Neuronal stem cell (in vitro differentiated cells): ENCODE results near the gene KIF15.

ENCODE experiments used
- DNase-seq: peaks from one replicate; pipeline ENCODE4 v3.0.0-alpha.2; 2013; ENCODE audit warnings: low spot score
- H2AFZ ChIP-seq: one replicate; pipeline ENCODE4 v1.6.1; 2013; ENCODE audit warnings: mild to moderate bottlenecking, low read length, inconsistent platforms
- H2AK5ac ChIP-seq: 2 replicates; pipeline ENCODE4 v1.6.1; 2013; ENCODE audit warnings: low read depth, mild to moderate bottlenecking, inconsistent platforms, low read length, moderate library complexity, mixed read lengths
- H2BK120ac ChIP-seq: 2 replicates; pipeline ENCODE4 v1.6.1; 2013; ENCODE audit warnings: low read depth, mild to moderate bottlenecking, inconsistent platforms, low read length, moderate library complexity, mixed read lengths
- H2BK12ac ChIP-seq: one replicate; pipeline ENCODE4 v1.6.1; 2013; ENCODE audit warnings: low read length, inconsistent platforms
- H2BK15ac ChIP-seq: 2 replicates; pipeline ENCODE4 v1.6.1; 2013; ENCODE audit warnings: mild to moderate bottlenecking, low read length, inconsistent platforms, mixed read lengths
- H2BK5ac ChIP-seq: one replicate; pipeline ENCODE4 v1.6.1; 2013; ENCODE audit warnings: inconsistent platforms, mild to moderate bottlenecking, low read length, moderate library complexity
- H3K14ac ChIP-seq: one replicate; pipeline ENCODE4 v1.6.1; 2013; ENCODE audit warnings: low read length, inconsistent platforms
- H3K18ac ChIP-seq: 2 replicates; pipeline ENCODE4 v1.6.1; 2013; ENCODE audit warnings: low read length, inconsistent platforms
- H3K23ac ChIP-seq: 2 replicates; pipeline ENCODE4 v1.6.1; 2013; ENCODE audit warnings: low read depth, mild to moderate bottlenecking, mixed read lengths, low read length, inconsistent platforms; ENCODE audit not compliant: poor library complexity
- H3K27ac ChIP-seq: replicated peaks from 3 replicates; pipeline ENCODE4 v1.5.1; 2013; ENCODE audit warnings: low read length, inconsistent platforms
- H3K27me3 ChIP-seq, 3 experiments: 2 replicates each; pipeline ENCODE4 v1.6.1; 2013; ENCODE audit warnings: low read length in 3 of 3, mild to moderate bottlenecking in 2 of 3, inconsistent platforms in 1 of 3, low read depth in 1 of 3, mixed read lengths in 1 of 3, moderate library complexity in 1 of 3; ENCODE audit not compliant: control insufficient read depth in 3 of 3, insufficient read depth in 3 of 3
- H3K36me3 ChIP-seq, 2 donors: replicated peaks in 1 of 2; 2 replicates each; pipeline ENCODE4 v1.6.1; 2013; ENCODE audit warnings: low read length in 2 of 2; ENCODE audit not compliant: control insufficient read depth in 2 of 2, insufficient read depth in 2 of 2
- H3K4ac ChIP-seq: 2 replicates; pipeline ENCODE4 v1.6.1; 2013; ENCODE audit warnings: inconsistent platforms, mild to moderate bottlenecking, low read length, moderate library complexity
- H3K4me1 ChIP-seq, 2 donors: 1 replicate in 1 of 2; 2 replicates in 1 of 2; pipeline ENCODE4 v1.6.1; 2013; ENCODE audit warnings: low read length in 2 of 2, low read depth in 1 of 2; ENCODE audit not compliant: control insufficient read depth in 2 of 2, insufficient read depth in 1 of 2
- H3K4me2 ChIP-seq: one replicate; pipeline ENCODE4 v1.6.1; 2013; ENCODE audit warnings: mild to moderate bottlenecking, low read length, inconsistent platforms; ENCODE audit not compliant: insufficient read depth, poor library complexity, severe bottlenecking
- H3K4me3 ChIP-seq, 2 donors: 2 replicates each; pipeline ENCODE4 v1.5.1; 2013; ENCODE audit warnings: low read length in 2 of 2, mild to moderate bottlenecking in 2 of 2, inconsistent platforms in 1 of 2, moderate library complexity in 1 of 2
- H3K79me1 ChIP-seq: one replicate; pipeline ENCODE4 v1.6.1; 2013; ENCODE audit warnings: low read depth, mild to moderate bottlenecking, inconsistent platforms, low read length, moderate library complexity
- H3K9ac ChIP-seq: one replicate; pipeline ENCODE4 v1.6.1; 2013; ENCODE audit warnings: mild to moderate bottlenecking, low read depth, low read length, inconsistent platforms; ENCODE audit not compliant: poor library complexity
- H3K9me3 ChIP-seq, 2 donors: replicated peaks in 1 of 2; 2 replicates each; pipeline versions ENCODE3 to v1.6.1; 2013; ENCODE audit warnings: low read length in 2 of 2, mild to moderate bottlenecking in 2 of 2, inconsistent platforms in 1 of 2, low read depth in 1 of 2, mixed read lengths in 1 of 2, moderate library complexity in 1 of 2; ENCODE audit not compliant: control insufficient read depth in 2 of 2, insufficient read depth in 1 of 2
- H4K8ac ChIP-seq: one replicate; pipeline ENCODE4 v1.6.1; 2013; ENCODE audit warnings: low read depth, mild to moderate bottlenecking, inconsistent platforms, low read length, moderate library complexity
- H4K91ac ChIP-seq: one replicate; pipeline ENCODE4 v1.6.1; 2013; ENCODE audit warnings: low read length, low read depth, mild to moderate bottlenecking, inconsistent platforms; ENCODE audit not compliant: poor library complexity
- WGBS, 2 donors: extraction: QIAGEN DNeasy Blood & Tissue Kit; methylation state at CpG; one replicate each; pipeline ENCODE4 v1.1.7; 2013; ENCODE audit warnings: missing lambda C conversion rate in 2 of 2, mixed read lengths in 1 of 2; ENCODE audit not compliant: insufficient read length in 2 of 2, insufficient replicate concordance in 1 of 2; ENCODE audit errors: extremely low coverage in 2 of 2; 5-methylcytosine and 5-hydroxymethylcytosine counted together

The KIF15 gene

DNA sequence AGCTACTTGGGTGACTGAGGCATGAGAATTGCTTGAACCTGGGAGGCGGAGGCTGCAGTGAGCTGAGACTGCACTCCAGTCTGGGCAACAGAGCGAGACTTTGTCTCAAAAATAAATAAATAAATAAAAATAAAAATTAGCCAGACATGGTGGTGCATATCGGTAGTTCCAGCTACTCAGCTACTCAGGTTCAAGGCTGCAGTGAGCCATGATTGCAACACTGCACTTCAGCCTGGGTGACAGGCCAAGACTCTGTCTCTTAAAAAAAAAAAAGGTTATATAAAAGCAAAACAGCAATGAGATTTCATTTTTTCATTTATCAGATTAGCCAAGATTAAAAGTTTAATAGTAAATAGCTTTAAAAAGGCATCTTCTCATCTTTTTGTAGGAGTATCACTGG lies 115.7 kb downstream of the KIF15 start:
- Histone ChIP-seq H2BK120ac (no peak overlapping the region), H3K36me3 (peaks cover 0 to 21% of the 10 kb centered on the region in 2 donors), H4K8ac (no peak overlapping the region), H2AK5ac (no peak overlapping the region), H3K4ac (no peak overlapping the region), H2AFZ (no peak overlapping the region), H3K79me1 (no peaks in the 10 kb centered on the region), H4K91ac (no peak overlapping the region), H3K23ac (no peak overlapping the region), H3K4me3 (no peak overlapping the region), H2BK12ac (no peak overlapping the region), H3K9ac (no peak overlapping the region), H3K18ac (no peak overlapping the region), H2BK5ac (no peak overlapping the region), H3K27me3 (no peaks in the 10 kb centered on the region), H3K4me2 (no peak overlapping the region), H3K27ac (no peak overlapping the region), H3K9me3 (no peaks in the 10 kb centered on the region), H3K4me1 (no peaks in the 10 kb centered on the region), H2BK15ac (no peak overlapping the region), H3K14ac (no peak overlapping the region)
- WGBS, 2 donors = no CpG with 5 or more reads among the region's 3 CpGs
- DNase-seq = no peak

DNA sequence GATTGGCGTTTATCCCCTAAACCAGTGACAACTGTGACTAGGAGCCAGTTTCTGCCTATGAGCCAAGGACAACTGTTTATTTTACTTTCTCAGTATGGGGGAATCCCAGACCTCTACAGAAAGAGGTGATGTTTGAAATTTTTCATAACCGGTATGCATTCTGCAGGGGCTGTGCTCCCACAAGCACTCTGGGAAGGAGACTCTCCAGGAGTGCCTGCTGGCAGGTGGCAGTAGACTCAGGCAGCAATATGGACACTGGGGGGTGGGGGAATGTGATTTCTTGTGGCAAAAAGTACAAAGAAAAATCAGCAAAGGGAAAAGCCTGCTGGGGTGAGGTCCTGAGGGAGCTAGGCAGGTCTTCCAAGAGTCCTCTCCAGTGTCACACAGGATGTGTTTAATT lies 118.7 kb downstream of the KIF15 start:
- Histone ChIP-seq H2BK15ac (no peak overlapping the region), H3K4me3 (no peak overlapping the region), H3K79me1 (no peaks in the 10 kb centered on the region), H3K14ac (no peak overlapping the region), H3K4ac (no peak overlapping the region), H4K8ac (no peak overlapping the region), H3K36me3 (no peaks in the 10 kb centered on the region), H3K9me3 (no peaks in the 10 kb centered on the region), H3K4me2 (no peak overlapping the region), H3K4me1 (no peaks in the 10 kb centered on the region), H2AK5ac (no peak overlapping the region), H3K18ac (no peak overlapping the region), H2BK120ac (no peak overlapping the region), H3K27ac (no peak overlapping the region), H3K27me3 (no peaks in the 10 kb centered on the region), H2BK12ac (no peak overlapping the region), H2AFZ (peak overlapping the region; percentile 40), H3K23ac (no peak overlapping the region), H3K9ac (no peak overlapping the region), H2BK5ac (no peak overlapping the region), H4K91ac (no peak overlapping the region)
- WGBS, 2 donors = no CpG with 5 or more reads among the region's 2 CpGs
- DNase-seq = no peak

DNA sequence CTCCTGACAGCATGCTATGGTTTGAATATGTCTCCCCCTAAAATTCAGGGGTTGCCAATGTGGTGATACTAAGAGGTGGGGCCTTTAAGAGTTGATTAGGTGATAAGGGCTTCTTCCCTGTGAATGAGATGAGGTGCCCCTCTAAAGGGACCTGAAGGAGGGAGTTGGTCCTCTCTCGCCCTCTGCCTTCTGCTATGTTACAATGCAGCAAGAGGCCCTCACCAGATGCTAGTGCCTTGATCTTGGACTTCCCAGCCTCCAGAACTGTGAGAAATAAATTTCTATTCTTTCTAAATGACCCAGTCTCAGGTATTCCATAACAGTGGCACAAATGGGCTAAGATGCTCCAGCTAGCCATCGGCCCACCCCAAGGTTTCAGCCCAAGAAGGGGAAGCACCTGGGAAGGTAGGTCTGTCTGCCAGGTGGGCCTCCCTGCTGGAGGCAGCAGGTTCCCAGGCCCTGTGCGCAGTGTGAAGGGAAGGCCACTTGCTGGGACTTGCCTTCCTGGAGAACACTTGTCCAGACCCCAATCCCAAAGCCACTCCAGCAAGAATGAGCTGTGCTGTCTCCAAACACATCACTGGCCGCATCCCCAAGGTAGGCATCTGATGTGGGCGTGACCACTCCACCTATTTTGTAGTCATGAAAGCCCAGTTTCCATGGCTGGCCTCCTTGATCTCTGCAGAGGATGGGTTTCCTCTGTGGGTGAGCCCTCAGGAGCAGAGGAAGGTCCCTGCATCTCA lies 121.8 kb downstream of the KIF15 start:
- DNase-seq = no peak
- H2BK15ac ChIP-seq = no peak overlapping the region
- no peaks in the 10 kb centered on the region for H3K9me3 ChIP-seq
- peak overlapping the region; percentile 19 for H4K8ac ChIP-seq
- no peaks in the 10 kb centered on the region for H3K79me1 ChIP-seq
- H3K27ac ChIP-seq = no peak overlapping the region
- no peak overlapping the region for H3K23ac ChIP-seq
- H3K27me3 ChIP-seq = peaks cover 0 to 5% (median 0%) of the 10 kb centered on the region in 3 experiments
- H2AK5ac ChIP-seq = no peak overlapping the region
- H2BK12ac ChIP-seq = no peak overlapping the region
- no peak overlapping the region for H3K14ac ChIP-seq
- no peak overlapping the region for H3K4me3 ChIP-seq
- no peak overlapping the region for H2BK120ac ChIP-seq
- H3K4me2 ChIP-seq = no peak overlapping the region
- H4K91ac ChIP-seq = no peak overlapping the region
- H3K18ac ChIP-seq = no peak overlapping the region
- no peaks in the 10 kb centered on the region for H3K4me1 ChIP-seq
- H3K36me3 ChIP-seq = no peaks in the 10 kb centered on the region
- no peak overlapping the region for H3K9ac ChIP-seq
- H2BK5ac ChIP-seq = no peak overlapping the region
- no peak overlapping the region for H2AFZ ChIP-seq
- WGBS, 2 donors = no CpG with 5 or more reads among the region's 5 CpGs
- no peak overlapping the region for H3K4ac ChIP-seq

DNA sequence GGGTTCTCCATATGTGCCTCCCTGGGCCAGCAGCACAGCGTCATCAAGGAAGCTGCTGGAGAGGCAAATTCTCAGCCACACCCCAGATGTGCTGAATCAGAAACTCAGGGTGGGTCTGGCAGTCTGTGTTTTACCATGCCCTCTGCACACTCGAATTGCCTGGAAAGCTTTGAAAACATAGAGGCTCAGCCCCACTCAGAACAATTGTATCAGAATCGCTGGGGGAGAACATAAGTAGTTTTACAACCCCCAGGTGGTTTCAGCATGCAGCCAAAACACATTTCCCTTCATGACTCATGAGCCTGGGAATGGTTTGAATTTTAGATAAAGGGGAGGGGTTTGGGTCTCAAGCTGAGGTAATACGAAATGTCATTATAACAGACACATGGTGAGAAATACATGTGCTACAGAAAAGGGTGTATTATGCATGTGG lies 122.4 kb downstream of the KIF15 start:
- no CpG with 5 or more reads among the region's 4 CpGs for WGBS, 2 donors
- H3K9ac ChIP-seq = no peak overlapping the region
- H3K79me1 ChIP-seq = no peaks in the 10 kb centered on the region
- no peak overlapping the region for H2AK5ac ChIP-seq
- H3K4me2 ChIP-seq = no peak overlapping the region
- H3K4me1 ChIP-seq = no peaks in the 10 kb centered on the region
- H3K14ac ChIP-seq = no peak overlapping the region
- H3K36me3 ChIP-seq = no peaks in the 10 kb centered on the region
- H3K4me3 ChIP-seq = no peak overlapping the region
- no peak overlapping the region for H2BK5ac ChIP-seq
- no peak overlapping the region for H4K91ac ChIP-seq
- H3K18ac ChIP-seq = no peak overlapping the region
- H3K27me3 ChIP-seq = peaks cover 0 to 5% (median 0%) of the 10 kb centered on the region in 3 experiments
- no peak overlapping the region for H2BK15ac ChIP-seq
- no peak overlapping the region for H3K23ac ChIP-seq
- H2BK12ac ChIP-seq = no peak overlapping the region
- H3K27ac ChIP-seq = no peak overlapping the region
- DNase-seq = no peak
- H3K4ac ChIP-seq = no peak overlapping the region
- H2AFZ ChIP-seq = no peak overlapping the region
- H3K9me3 ChIP-seq = no peaks in the 10 kb centered on the region
- no peak overlapping the region for H2BK120ac ChIP-seq
- H4K8ac ChIP-seq = no peak overlapping the region
